ENCODE results near the gene ARMC3. TPM values are rescaled to one million over a fixed set of nuclear protein-coding genes. Genes with fewer than 3 reads are reported as not detected.

Gene ARMC3, protein sequence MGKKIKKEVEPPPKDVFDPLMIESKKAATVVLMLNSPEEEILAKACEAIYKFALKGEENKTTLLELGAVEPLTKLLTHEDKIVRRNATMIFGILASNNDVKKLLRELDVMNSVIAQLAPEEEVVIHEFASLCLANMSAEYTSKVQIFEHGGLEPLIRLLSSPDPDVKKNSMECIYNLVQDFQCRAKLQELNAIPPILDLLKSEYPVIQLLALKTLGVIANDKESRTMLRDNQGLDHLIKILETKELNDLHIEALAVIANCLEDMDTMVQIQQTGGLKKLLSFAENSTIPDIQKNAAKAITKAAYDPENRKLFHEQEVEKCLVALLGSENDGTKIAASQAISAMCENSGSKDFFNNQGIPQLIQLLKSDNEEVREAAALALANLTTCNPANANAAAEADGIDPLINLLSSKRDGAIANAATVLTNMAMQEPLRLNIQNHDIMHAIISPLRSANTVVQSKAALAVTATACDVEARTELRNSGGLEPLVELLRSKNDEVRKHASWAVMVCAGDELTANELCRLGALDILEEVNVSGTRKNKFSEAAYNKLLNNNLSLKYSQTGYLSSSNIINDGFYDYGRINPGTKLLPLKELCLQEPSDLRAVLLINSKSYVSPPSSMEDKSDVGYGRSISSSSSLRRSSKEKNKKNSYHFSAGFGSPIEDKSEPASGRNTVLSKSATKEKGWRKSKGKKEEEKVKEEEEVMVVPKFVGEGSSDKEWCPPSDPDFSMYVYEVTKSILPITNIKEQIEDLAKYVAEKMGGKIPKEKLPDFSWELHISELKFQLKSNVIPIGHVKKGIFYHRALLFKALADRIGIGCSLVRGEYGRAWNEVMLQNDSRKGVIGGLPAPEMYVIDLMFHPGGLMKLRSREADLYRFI
- 10 to 100 TPM in 2 of 4 donors, under 1 TPM in 1, not detected in 1; 0.34 to 51.2 (median 16.3) TPM for total RNA-seq

DNA sequence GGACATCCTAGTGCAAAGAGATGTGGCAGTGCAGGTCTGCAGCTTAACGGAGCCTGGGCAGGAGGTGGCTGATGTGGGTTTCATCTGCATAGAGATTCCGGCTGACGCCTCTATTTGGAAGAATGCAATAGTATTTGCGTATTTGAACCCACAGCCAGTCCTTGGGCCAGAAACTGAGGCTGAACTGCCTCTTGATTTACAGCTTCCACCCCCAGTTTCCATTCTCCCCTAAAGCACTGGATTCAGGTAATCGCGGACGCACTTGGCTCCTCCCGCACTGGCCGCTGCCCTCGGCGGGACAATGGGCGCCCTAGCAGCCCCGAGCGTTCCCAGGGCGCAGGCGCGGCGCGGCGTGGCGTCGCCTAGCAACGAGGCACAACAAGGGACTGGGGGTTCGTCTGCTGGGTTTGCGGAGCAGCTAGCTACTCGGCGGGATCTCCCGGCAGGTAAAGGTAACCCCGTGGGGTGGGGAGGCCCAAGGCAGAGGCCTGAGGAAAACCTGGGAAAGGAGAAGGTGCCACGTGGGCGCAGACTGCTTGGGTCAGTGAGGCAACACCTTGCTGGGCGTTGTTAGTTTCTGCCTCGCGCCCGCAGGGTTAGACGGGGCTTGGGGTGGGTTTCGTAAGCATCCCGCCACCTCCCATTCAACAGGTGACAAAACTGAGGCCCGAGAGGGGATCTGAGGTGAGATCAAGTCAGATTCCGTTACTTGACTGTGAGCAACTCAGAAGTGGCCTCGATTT, at the start of gene ARMC3:
Gene ARMC3, plus strand, starts transcription at position 393 of the 743 bp plus-strand sequence. CDS start 3,944 bp downstream, outside the sequence.
- H3K27me3 ChIP-seq = no peaks in the 10 kb centered on the region
- intact Hi-C loops (cut with DNase I; ENCODE audit: low total_unique reads) = no loop called here
- H3K4me1 ChIP-seq = no peaks in the 10 kb centered on the region
- no peaks in the 10 kb centered on the region for H3K9me3 ChIP-seq
- peak within 1 kb of the TSS in 1 of 2 donors; percentile 16 for H3K4me3 ChIP-seq
- H3K27ac ChIP-seq = no peak within 1 kb of the TSS
- TF ChIP-seq POLR2A (IDR thresholded peaks at IDR 0.05) = no peak
- TF ChIP-seq, protein P1, sequence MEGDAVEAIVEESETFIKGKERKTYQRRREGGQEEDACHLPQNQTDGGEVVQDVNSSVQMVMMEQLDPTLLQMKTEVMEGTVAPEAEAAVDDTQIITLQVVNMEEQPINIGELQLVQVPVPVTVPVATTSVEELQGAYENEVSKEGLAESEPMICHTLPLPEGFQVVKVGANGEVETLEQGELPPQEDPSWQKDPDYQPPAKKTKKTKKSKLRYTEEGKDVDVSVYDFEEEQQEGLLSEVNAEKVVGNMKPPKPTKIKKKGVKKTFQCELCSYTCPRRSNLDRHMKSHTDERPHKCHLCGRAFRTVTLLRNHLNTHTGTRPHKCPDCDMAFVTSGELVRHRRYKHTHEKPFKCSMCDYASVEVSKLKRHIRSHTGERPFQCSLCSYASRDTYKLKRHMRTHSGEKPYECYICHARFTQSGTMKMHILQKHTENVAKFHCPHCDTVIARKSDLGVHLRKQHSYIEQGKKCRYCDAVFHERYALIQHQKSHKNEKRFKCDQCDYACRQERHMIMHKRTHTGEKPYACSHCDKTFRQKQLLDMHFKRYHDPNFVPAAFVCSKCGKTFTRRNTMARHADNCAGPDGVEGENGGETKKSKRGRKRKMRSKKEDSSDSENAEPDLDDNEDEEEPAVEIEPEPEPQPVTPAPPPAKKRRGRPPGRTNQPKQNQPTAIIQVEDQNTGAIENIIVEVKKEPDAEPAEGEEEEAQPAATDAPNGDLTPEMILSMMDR (IDR thresholded peaks at IDR 0.05) = no peak
- DNase-seq = peak in 1 of 2 donors; percentile 19
- H3K36me3 ChIP-seq = no peaks in the 10 kb centered on the region

DNA sequence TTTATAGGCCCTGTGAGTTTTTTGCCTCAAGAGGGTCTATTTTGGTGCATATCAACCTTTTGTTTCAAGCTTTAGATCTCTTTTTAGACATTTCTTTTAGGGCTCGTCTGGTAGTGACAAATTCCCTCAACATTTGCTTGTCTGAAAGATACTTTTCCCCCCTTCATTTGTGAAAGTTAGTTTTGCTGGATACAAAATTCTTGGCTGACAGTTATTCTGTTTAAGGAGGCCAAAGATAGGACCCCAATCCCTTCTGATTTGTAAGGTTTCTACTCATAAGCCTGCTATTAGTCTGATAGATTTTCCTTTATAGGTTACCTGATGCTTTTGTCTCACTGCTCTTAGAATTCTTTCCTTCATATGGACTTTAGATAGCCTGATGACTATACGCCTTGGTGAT, 36.1 kb upstream of the ARMC3 start:
- H3K4me1 ChIP-seq = no peaks in the 10 kb centered on the region
- no peak for DNase-seq
- H3K4me3 ChIP-seq = no peak overlapping the region
- no peaks in the 10 kb centered on the region for H3K27me3 ChIP-seq
- no peaks in the 10 kb centered on the region for H3K36me3 ChIP-seq
- TF ChIP-seq, protein P1 (IDR thresholded peaks at IDR 0.05) = no peak
- no peak for TF ChIP-seq POLR2A (IDR thresholded peaks at IDR 0.05)
- intact Hi-C loops (cut with DNase I; ENCODE audit: low total_unique reads) = no loop called here
- H3K9me3 ChIP-seq = peaks cover 0 to 5% of the 10 kb centered on the region in 2 donors
- no peak overlapping the region for H3K27ac ChIP-seq

DNA sequence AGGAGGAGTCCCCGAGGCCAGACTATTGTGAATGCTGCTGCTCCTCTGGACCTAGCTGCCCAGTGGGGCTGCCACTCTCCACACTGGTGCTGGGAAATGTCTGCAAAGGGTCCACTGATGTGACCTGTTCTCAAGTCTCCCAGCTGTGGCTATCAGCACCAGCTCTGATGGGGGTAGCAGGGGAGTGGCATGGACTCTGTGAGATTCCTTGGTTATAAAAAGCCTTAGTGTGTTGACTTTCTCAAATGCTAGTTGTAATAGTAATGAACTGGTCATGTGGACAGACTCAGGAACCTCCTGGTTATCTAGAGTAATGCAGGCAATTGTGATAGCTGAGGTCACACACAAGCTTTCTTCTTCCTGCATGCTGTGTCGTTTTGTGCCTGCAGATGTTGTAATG, 34.1 kb upstream of the ARMC3 start:
- Histone ChIP-seq H3K27ac (no peak overlapping the region), H3K27me3 (no peaks in the 10 kb centered on the region), H3K9me3 (peaks cover 0 to 5% of the 10 kb centered on the region in 2 donors), H3K4me3 (no peak overlapping the region), H3K4me1 (no peaks in the 10 kb centered on the region), H3K36me3 (no peaks in the 10 kb centered on the region)
- no peak for DNase-seq
- TF ChIP-seq, protein P1 (IDR thresholded peaks at IDR 0.05) = no peak
- TF ChIP-seq POLR2A (IDR thresholded peaks at IDR 0.05) = no peak
- intact Hi-C loops (cut with DNase I; ENCODE audit: low total_unique reads) = no loop called here

DNA sequence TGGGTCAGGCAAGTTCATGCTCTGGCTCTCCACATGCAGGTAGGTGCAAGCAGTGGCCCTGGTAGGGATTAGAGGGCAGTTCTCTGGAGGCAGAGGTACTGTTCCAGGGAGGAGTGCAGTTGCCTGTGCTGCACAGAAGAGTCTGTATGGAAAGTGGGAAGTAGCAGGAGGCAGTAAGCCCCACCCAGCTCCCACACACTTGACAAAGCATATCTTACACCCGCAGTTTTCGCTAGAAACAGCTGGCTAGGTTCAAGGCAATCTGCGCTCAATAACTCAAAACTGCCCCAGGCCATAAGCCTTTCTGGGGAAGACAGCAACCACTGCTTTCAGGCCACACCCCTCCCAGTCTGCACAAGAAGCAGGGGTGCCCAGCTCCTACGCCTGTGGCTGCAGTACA, 33.1 kb upstream of the ARMC3 start:
- no peaks in the 10 kb centered on the region for H3K36me3 ChIP-seq
- H3K4me3 ChIP-seq = no peak overlapping the region
- no peak for DNase-seq
- no peak for TF ChIP-seq POLR2A (IDR thresholded peaks at IDR 0.05)
- TF ChIP-seq, protein P1 (IDR thresholded peaks at IDR 0.05) = no peak
- H3K27me3 ChIP-seq = no peaks in the 10 kb centered on the region
- no peak overlapping the region for H3K27ac ChIP-seq
- intact Hi-C loops (cut with DNase I; ENCODE audit: low total_unique reads) = no loop called here
- H3K4me1 ChIP-seq = no peaks in the 10 kb centered on the region
- peaks cover 0 to 5% of the 10 kb centered on the region in 2 donors for H3K9me3 ChIP-seq

All from uterus (tissue), 4 donors.